PC-3 (cell line): ENCODE data around the gene SAMD10.

Experiments used
- CTCF ChIP-seq: fragments of 300-600 bp; sonication (generic); conservative IDR thresholded peaks from 2 replicates; pipeline ENCODE4 v1.5.1; 2017; ENCODE audit warnings: antibody characterized with exemption, low read depth, mild to moderate bottlenecking, low read length
- EZH2 ChIP-seq: fragments of 300-600 bp; sonication (generic); IDR thresholded peaks from one replicate; pipeline ENCODE4 v1.6.1; 2017; ENCODE audit warnings: antibody characterized with exemption, mild to moderate bottlenecking, low read length; ENCODE audit not compliant: unreplicated experiment

- no peak for TF ChIP-seq CTCF
- TF ChIP-seq EZH2 = no peak
These were observed 22.3 kb downstream of the SAMD10 start for GRCh38 chr20:63957004-63957689.
